Endodermal cell (in vitro differentiated cells): ENCODE results near the gene GPR107. TPM values are rescaled to one million over a fixed set of nuclear protein-coding genes. Genes with fewer than 3 reads are reported as not detected.
"Not testable (repeated sequence)": the region's sequence is repeated elsewhere in the genome, so short reads cannot be mapped to it uniquely, and the experiment has no call there.

Source experiments
- DNase-seq: peaks from one replicate; pipeline ENCODE4 v3.0.0-alpha.2; 2017
- H3K27ac ChIP-seq: 2 replicates; pipeline ENCODE4 v1.5.1; 2013; ENCODE audit warnings: mild to moderate bottlenecking, low read depth, low read length, moderate library complexity
- H3K27me3 ChIP-seq: 2 replicates; pipeline ENCODE4 v1.6.1; 2013; ENCODE audit warnings: mild to moderate bottlenecking, low read length, moderate library complexity; ENCODE audit not compliant: insufficient read depth, control insufficient read depth, poor library complexity, severe bottlenecking
- H3K36me3 ChIP-seq: 2 replicates; pipeline ENCODE4 v1.7.0; 2013; ENCODE audit warnings: mild to moderate bottlenecking, low read length, moderate library complexity; ENCODE audit not compliant: control insufficient read depth, insufficient read depth
- H3K4me1 ChIP-seq: one replicate; pipeline ENCODE4 v1.7.0; 2013; ENCODE audit warnings: low read length; ENCODE audit not compliant: control insufficient read depth, insufficient read depth
- H3K4me3 ChIP-seq: 2 replicates; pipeline ENCODE4 v1.5.1; 2013; ENCODE audit warnings: mild to moderate bottlenecking, low read length, moderate library complexity
- H3K9ac ChIP-seq: 2 replicates; pipeline ENCODE4 v1.6.1; 2013; ENCODE audit warnings: mild to moderate bottlenecking, low read length, moderate library complexity; ENCODE audit not compliant: poor library complexity, severe bottlenecking; ENCODE audit errors: extremely low read depth
- H3K9me3 ChIP-seq: 2 replicates; pipeline ENCODE4 v1.6.1; 2013; ENCODE audit warnings: mild to moderate bottlenecking, low read length, moderate library complexity; ENCODE audit not compliant: control insufficient read depth
- H3K27ac Mint-ChIP-seq: 2 replicates; pipeline ENCODE4 v1.8.0; 2020; ENCODE audit warnings: mixed read lengths
- H3K27me3 Mint-ChIP-seq: 2 replicates; pipeline ENCODE4 v1.8.0; 2021; ENCODE audit warnings: mild to moderate bottlenecking, mixed read lengths; ENCODE audit not compliant: insufficient read depth
- H3K36me3 Mint-ChIP-seq: 2 replicates; pipeline ENCODE4 v1.8.0; 2020; ENCODE audit warnings: low read depth, mixed read lengths
- H3K4me1 Mint-ChIP-seq: 2 replicates; pipeline ENCODE4 v1.8.0; 2020; ENCODE audit warnings: mixed read lengths
- H3K4me3 Mint-ChIP-seq: 2 replicates; pipeline ENCODE4 v1.8.0; 2020; ENCODE audit warnings: mild to moderate bottlenecking, moderate library complexity, mixed read lengths
- H3K9me3 Mint-ChIP-seq: 2 replicates; pipeline ENCODE4 v1.8.0; 2020; ENCODE audit warnings: mild to moderate bottlenecking, mixed read lengths
- WGBS, 2 experiments: methylation state at CpG; one replicate each; pipeline versions ENCODE4 v1.1.5 to v1.1.7; 2013; ENCODE audit warnings: missing lambda C conversion rate in 2 of 2, mixed read lengths in 1 of 2; ENCODE audit not compliant: insufficient coverage in 1 of 2, insufficient read length in 1 of 2; 5-methylcytosine and 5-hydroxymethylcytosine counted together
- total RNA-seq, 2 donors: library from RNA; stranded (reverse); fragmentation: NEBNext Ultra II Directional in 1 of 2; extraction: Animal tissue kit (Norgen Biotek cat#: 25700) in 1 of 2; gene quantifications; 2 replicates in 1 of 2; 3 replicates in 1 of 2; pipeline ENCODE4 v1.2.1, GENCODE V29; 2021
- TF ChIP-seq, protein P1 (sequence below): fragments of 200-600 bp; sonication (generic); conservative IDR thresholded peaks from 2 replicates; pipeline ENCODE4 v1.5.0; 2021; ENCODE audit warnings: antibody characterized with exemption, mild to moderate bottlenecking

Gene GPR107
- total RNA-seq, 2 donors from 2014 or later, result 50.7 to 62.0 TPM

DNA sequence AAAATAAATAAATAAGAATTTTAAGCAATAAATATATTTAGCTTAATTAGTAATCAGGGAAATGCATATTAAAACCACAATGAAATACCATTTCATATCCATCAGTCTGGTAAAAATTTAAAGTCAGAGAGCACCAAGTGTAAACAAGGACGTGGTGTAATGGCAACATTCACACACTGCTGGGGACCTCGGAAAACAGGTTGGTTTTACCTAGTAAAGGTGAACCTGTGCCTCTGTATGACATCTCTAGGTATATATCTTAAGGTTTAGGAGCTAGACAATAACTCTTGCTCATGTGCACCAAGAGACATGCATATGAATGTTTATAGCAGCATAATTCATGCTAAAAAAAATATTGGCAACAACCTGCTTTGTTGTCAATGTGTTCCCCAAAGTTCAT is 40.4 kb upstream of the GPR107 start:
- WGBS, 2 experiments, result 93% methylated on average over 2 of the region's 2 CpGs
- Mint-ChIP-seq H3K27me3 (no peaks in the 10 kb centered on the region), H3K4me1 (no peaks in the 10 kb centered on the region), H3K4me3 (no peak overlapping the region), H3K9me3 (peaks cover 8% of the 10 kb centered on the region), H3K36me3 (peaks cover 13% of the 10 kb centered on the region), H3K27ac (no peak overlapping the region)
- no peak for DNase-seq
- no peak overlapping the region for H3K9ac ChIP-seq
- TF ChIP-seq, protein P1, sequence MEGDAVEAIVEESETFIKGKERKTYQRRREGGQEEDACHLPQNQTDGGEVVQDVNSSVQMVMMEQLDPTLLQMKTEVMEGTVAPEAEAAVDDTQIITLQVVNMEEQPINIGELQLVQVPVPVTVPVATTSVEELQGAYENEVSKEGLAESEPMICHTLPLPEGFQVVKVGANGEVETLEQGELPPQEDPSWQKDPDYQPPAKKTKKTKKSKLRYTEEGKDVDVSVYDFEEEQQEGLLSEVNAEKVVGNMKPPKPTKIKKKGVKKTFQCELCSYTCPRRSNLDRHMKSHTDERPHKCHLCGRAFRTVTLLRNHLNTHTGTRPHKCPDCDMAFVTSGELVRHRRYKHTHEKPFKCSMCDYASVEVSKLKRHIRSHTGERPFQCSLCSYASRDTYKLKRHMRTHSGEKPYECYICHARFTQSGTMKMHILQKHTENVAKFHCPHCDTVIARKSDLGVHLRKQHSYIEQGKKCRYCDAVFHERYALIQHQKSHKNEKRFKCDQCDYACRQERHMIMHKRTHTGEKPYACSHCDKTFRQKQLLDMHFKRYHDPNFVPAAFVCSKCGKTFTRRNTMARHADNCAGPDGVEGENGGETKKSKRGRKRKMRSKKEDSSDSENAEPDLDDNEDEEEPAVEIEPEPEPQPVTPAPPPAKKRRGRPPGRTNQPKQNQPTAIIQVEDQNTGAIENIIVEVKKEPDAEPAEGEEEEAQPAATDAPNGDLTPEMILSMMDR, result no peak
- peaks cover 9% of the 10 kb centered on the region for H3K9me3 ChIP-seq
- no peak overlapping the region for H3K27ac ChIP-seq
- peaks cover 3% of the 10 kb centered on the region for H3K36me3 ChIP-seq
- H3K4me3 ChIP-seq, result no peak overlapping the region
- H3K27me3 ChIP-seq, result no peaks in the 10 kb centered on the region
- no peaks in the 10 kb centered on the region for H3K4me1 ChIP-seq

DNA sequence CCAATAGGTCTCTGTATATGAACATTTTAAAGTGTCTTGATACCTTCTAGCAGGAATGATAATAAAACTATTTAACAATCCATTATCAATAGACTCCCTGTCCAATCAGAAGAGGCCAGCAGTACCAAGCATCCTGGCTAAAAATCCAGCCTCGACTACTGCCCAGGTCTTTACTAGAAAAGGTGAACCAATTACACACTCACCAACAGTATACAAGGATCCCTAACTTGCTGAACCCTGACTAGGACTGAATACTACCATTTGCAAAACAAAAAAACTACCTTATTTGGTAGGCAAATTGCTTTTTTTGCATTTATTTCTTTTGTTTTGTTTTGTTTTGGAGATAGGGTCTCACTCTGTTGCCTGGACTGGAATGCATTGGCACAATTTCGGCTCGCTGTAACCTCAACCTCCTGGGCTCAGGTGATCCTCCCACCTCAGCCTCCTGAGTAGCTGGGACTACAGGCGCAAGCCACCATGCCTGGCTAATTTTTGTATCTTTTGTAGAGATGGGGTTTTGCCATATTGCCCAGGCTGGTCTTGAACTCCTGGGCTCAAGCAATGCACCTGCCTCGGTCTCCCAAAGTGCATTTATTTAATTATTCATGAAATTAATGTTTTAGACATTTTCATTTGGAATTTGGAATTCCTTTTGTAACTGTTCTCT is 38.2 kb upstream of the GPR107 start:
- Histone ChIP-seq H3K9me3 (peaks cover 9% of the 10 kb centered on the region), H3K36me3 (peaks cover 8% of the 10 kb centered on the region), H3K27ac (no peak overlapping the region), H3K4me3 (no peak overlapping the region), H3K9ac (no peak overlapping the region), H3K4me1 (no peaks in the 10 kb centered on the region), H3K27me3 (no peaks in the 10 kb centered on the region)
- no peak overlapping the region for H3K27ac Mint-ChIP-seq
- no peak for DNase-seq
- TF ChIP-seq, protein P1, result no peak
- H3K9me3 Mint-ChIP-seq, result peaks cover 8% of the 10 kb centered on the region
- H3K36me3 Mint-ChIP-seq, result peaks cover 21% of the 10 kb centered on the region
- no peaks in the 10 kb centered on the region for H3K4me1 Mint-ChIP-seq
- WGBS, 2 experiments, result 60 to 90% methylated on average over 1 to 5 of the region's 5 CpGs
- H3K4me3 Mint-ChIP-seq, result no peak overlapping the region
- H3K27me3 Mint-ChIP-seq, result no peaks in the 10 kb centered on the region

DNA sequence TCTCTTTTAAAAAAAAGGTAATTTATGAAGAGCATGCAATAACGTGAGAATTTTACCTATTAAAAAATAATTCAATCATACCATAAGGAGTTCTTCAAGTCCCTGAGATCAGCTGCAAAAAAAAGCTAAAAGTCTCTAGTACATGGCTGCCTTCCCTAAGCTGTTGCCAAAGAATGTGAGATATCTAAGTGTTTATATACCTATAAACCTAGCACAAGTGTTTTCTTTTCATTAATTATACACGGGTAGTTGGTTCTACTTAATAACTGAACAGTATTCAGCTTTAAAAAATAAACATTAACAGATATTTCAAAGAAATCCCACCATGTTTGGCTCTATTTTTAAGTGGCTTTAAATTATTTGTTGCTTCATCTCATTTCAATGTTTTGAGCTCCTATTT is 36.6 kb upstream of the GPR107 start:
- no peaks in the 10 kb centered on the region for H3K27me3 ChIP-seq
- no peak overlapping the region for H3K27ac ChIP-seq
- Mint-ChIP-seq H3K9me3 (peaks cover 8% of the 10 kb centered on the region), H3K27me3 (no peaks in the 10 kb centered on the region), H3K4me1 (no peaks in the 10 kb centered on the region), H3K4me3 (no peak overlapping the region), H3K36me3 (peaks cover 19% of the 10 kb centered on the region), H3K27ac (no peak overlapping the region)
- H3K4me1 ChIP-seq, result no peaks in the 10 kb centered on the region
- H3K9ac ChIP-seq, result no peak overlapping the region
- peaks cover 9% of the 10 kb centered on the region for H3K9me3 ChIP-seq
- DNase-seq, result no peak
- H3K4me3 ChIP-seq, result no peak overlapping the region
- WGBS, 2 experiments, result 88% methylated on average over 1 of the region's 2 CpGs; no CpG with 5 or more reads in 1 of the 2 experiments
- TF ChIP-seq, protein P1, result no peak
- peaks cover 8% of the 10 kb centered on the region for H3K36me3 ChIP-seq

DNA sequence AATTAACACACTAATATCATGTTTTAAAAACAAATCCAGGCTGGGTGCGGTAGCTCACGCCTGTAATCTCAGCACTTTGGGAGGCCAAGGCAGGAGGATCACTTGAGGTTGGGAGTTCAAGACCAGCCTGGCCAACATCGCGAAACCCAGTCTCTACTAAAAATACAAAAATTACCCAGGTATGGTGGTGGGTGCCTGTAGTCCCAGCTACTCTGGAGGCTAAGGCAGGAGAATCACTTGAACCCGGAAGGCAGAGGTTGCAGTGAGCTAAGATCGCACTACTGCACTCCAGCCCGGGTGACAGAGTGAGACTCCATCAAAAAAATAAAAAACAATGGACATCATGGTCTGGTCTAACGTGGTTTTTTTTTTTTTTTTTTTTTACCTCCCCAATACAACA is 36.2 kb upstream of the GPR107 start:
- not testable (repeated sequence) for H3K27me3 ChIP-seq, H3K9me3 Mint-ChIP-seq, DNase-seq, H3K27me3 Mint-ChIP-seq, H3K4me1 Mint-ChIP-seq, H3K4me1 ChIP-seq, H3K4me3 Mint-ChIP-seq, H3K27ac Mint-ChIP-seq, H3K9me3 ChIP-seq, H3K27ac ChIP-seq, H3K4me3 ChIP-seq, H3K9ac ChIP-seq, H3K36me3 ChIP-seq
- H3K36me3 Mint-ChIP-seq, result peaks cover 19% of the 10 kb centered on the region
- WGBS, 2 experiments, result 94 to 96% methylated on average over 8 of the region's 8 CpGs
